HG02763 (cell line): Measurements from ENCODE around the gene GNB1.

Source experiments
- ATAC-seq: cut with Tn5 transposase; IDR thresholded peaks from one replicate; pipeline ENCODE4 v1.9.1; 2021; ENCODE audit warnings: mild to moderate bottlenecking, moderate library complexity; ENCODE audit not compliant: unreplicated experiment

GNB1 gene

GRCh38 chr1:1768249-1768992, 122.5 kb downstream of the GNB1 start:
- ATAC-seq: no peak

GRCh38 chr1:1764876-1765470, 125.9 kb downstream of the GNB1 start:
- ATAC-seq: no peak

GRCh38 chr1:1763657-1764621, 126.9 kb downstream of the GNB1 start:
- ATAC-seq: no peak

GRCh38 chr1:1761504-1762376, 129.1 kb downstream of the GNB1 start:
- no peak for ATAC-seq

GRCh38 chr1:1760715-1761114, 130.2 kb downstream of the GNB1 start:
- ATAC-seq: no peak

GRCh38 chr1:1760345-1760650, 130.6 kb downstream of the GNB1 start:
- ATAC-seq: no peak

GRCh38 chr1:1759456-1760344, 131.2 kb downstream of the GNB1 start:
- no peak for ATAC-seq

GRCh38 chr1:1758692-1759455, 132.0 kb downstream of the GNB1 start:
- ATAC-seq: no peak

- no peak for ATAC-seq
Observed at GRCh38 chr1:1758059-1758621, 132.7 kb downstream of the GNB1 start.

GRCh38 chr1:1757422-1758058, 133.3 kb downstream of the GNB1 start:
- no peak for ATAC-seq

- ATAC-seq: no peak
Observed at GRCh38 chr1:1756661-1757421, 134.0 kb downstream of the GNB1 start.

- no peak for ATAC-seq
Observed at GRCh38 chr1:1755852-1756251, 135.0 kb downstream of the GNB1 start.

- no peak for ATAC-seq
Observed at GRCh38 chr1:1755426-1755825, 135.5 kb downstream of the GNB1 start.

- no peak for ATAC-seq
Observed at GRCh38 chr1:1754051-1754815, 136.7 kb downstream of the GNB1 start.

- no peak for ATAC-seq
Observed at GRCh38 chr1:1753607-1754005, 137.3 kb downstream of the GNB1 start.

GRCh38 chr1:1752636-1753606, 138.0 kb downstream of the GNB1 start:
- no peak for ATAC-seq
